ENCODE measurements around the gene TPR.

DNA sequence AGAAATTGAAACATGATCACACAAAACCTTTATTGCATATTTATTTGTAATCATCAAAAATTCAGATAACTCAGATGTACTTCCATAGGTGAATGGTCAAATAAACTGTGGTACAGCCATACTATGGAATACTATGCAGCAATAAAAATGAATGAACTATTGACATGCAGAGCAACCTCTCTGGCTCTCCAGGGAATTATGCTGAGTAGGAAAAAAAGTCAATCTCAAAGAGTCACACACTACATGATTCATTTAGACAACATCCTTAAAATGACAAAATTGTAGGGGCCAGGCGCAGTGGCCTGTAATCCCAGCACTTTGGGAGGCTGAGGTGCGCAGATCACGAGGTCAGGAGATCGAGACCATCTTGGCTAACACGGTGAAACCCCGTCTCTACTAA lies 104.0 kb downstream of the TPR start:
- TF ChIP-seq, protein P1, sequence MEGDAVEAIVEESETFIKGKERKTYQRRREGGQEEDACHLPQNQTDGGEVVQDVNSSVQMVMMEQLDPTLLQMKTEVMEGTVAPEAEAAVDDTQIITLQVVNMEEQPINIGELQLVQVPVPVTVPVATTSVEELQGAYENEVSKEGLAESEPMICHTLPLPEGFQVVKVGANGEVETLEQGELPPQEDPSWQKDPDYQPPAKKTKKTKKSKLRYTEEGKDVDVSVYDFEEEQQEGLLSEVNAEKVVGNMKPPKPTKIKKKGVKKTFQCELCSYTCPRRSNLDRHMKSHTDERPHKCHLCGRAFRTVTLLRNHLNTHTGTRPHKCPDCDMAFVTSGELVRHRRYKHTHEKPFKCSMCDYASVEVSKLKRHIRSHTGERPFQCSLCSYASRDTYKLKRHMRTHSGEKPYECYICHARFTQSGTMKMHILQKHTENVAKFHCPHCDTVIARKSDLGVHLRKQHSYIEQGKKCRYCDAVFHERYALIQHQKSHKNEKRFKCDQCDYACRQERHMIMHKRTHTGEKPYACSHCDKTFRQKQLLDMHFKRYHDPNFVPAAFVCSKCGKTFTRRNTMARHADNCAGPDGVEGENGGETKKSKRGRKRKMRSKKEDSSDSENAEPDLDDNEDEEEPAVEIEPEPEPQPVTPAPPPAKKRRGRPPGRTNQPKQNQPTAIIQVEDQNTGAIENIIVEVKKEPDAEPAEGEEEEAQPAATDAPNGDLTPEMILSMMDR (IDR thresholded peaks at IDR 0.05) = no peak
- no peak for TF ChIP-seq POLR2A (IDR thresholded peaks at IDR 0.05)

Measured in ovary (tissue), 3 donors.